Effector memory CD4-positive, alpha-beta T cell (primary cell): Measurements from ENCODE around the gene GRIK4.

Source experiments
- DNase-seq, 3 donors: peaks; one replicate each; pipeline ENCODE4 v3.0.0-alpha.2; 2020
- H3K27ac ChIP-seq: 2 replicates; pipeline ENCODE4 v1.7.0; 2013; ENCODE audit warnings: mild to moderate bottlenecking, low read length, moderate library complexity; ENCODE audit not compliant: insufficient read depth, poor library complexity, severe bottlenecking
- H3K27me3 ChIP-seq: replicated peaks from 2 replicates; pipeline ENCODE4 v1.7.0; 2013; ENCODE audit warnings: mild to moderate bottlenecking, low read length; ENCODE audit not compliant: insufficient read depth, control insufficient read depth, poor library complexity, severe bottlenecking
- H3K36me3 ChIP-seq: 2 replicates; pipeline ENCODE4 v1.7.0; 2013; ENCODE audit warnings: mild to moderate bottlenecking, low read length, moderate library complexity; ENCODE audit not compliant: control insufficient read depth, insufficient read depth
- H3K4me1 ChIP-seq: 2 replicates; pipeline ENCODE4 v1.7.0; 2013; ENCODE audit warnings: low read length, mild to moderate bottlenecking; ENCODE audit not compliant: control insufficient read depth, insufficient read depth, poor library complexity, severe bottlenecking
- H3K4me3 ChIP-seq: 2 replicates; pipeline ENCODE4 v1.7.0; 2013; ENCODE audit warnings: low read length, low read depth, mild to moderate bottlenecking; ENCODE audit not compliant: insufficient read depth, poor library complexity, severe bottlenecking
- H3K9me3 ChIP-seq: 2 replicates; pipeline ENCODE4 v1.7.0; 2013; ENCODE audit warnings: mild to moderate bottlenecking, low read length, moderate library complexity; ENCODE audit not compliant: control insufficient read depth

The GRIK4 gene

GRCh38 chr11:120919045-120919444, 407.5 kb downstream of the GRIK4 start:
- Histone ChIP-seq H3K4me1 (no peaks in the 10 kb centered on the region), H3K27me3 (no peaks in the 10 kb centered on the region), H3K9me3 (no peaks in the 10 kb centered on the region), H3K36me3 (no peaks in the 10 kb centered on the region), H3K4me3 (no peak overlapping the region), H3K27ac (no peak overlapping the region)
- DNase-seq: no peak

GRCh38 chr11:120919566-120919965, 408.0 kb downstream of the GRIK4 start:
- no peaks in the 10 kb centered on the region for H3K27me3 ChIP-seq
- no peaks in the 10 kb centered on the region for H3K4me1 ChIP-seq
- no peaks in the 10 kb centered on the region for H3K9me3 ChIP-seq
- no peak for DNase-seq
- H3K4me3 ChIP-seq: no peak overlapping the region
- H3K27ac ChIP-seq: no peak overlapping the region
- no peaks in the 10 kb centered on the region for H3K36me3 ChIP-seq

- no peaks in the 10 kb centered on the region for H3K27me3 ChIP-seq
- H3K9me3 ChIP-seq: no peaks in the 10 kb centered on the region
- DNase-seq: no peak
- H3K4me1 ChIP-seq: no peaks in the 10 kb centered on the region
- no peak overlapping the region for H3K4me3 ChIP-seq
- H3K27ac ChIP-seq: no peak overlapping the region
- no peaks in the 10 kb centered on the region for H3K36me3 ChIP-seq
Measured at GRCh38 chr11:120923866-120924508, 412.4 kb downstream of the GRIK4 start.

GRCh38 chr11:120925944-120926343, 414.4 kb downstream of the GRIK4 start:
- H3K27me3 ChIP-seq: no peaks in the 10 kb centered on the region
- no peak for DNase-seq

DNA sequence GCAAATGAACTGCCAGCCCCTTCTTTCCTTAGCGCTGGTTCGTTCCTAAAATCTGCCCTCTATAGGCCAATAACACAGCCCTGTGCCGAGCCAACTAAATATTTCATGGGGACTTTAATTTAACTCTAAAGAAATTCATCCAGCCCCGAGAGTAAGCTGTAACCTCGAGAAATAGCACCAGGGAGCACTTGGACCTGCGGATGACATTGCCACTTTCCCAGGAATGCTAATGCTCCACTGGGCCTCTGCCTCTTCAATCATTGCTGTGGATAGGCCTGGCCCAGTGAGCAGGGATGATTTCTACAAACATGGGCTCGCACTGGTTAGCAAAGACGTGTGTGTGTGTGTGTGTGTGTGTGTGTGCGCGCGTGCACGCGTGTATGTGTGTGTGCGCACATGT, 417.1 kb downstream of the GRIK4 start:
- DNase-seq: no peak
- no peak overlapping the region for H3K27ac ChIP-seq
- H3K4me3 ChIP-seq: no peak overlapping the region
- no peaks in the 10 kb centered on the region for H3K27me3 ChIP-seq
- H3K36me3 ChIP-seq: no peaks in the 10 kb centered on the region
- no peaks in the 10 kb centered on the region for H3K9me3 ChIP-seq
- no peaks in the 10 kb centered on the region for H3K4me1 ChIP-seq

More at GRCh38 chr11:120925944-120926343, 414.4 kb downstream of the GRIK4 start:
- H3K4me1 ChIP-seq: no peaks in the 10 kb centered on the region
- H3K36me3 ChIP-seq: no peaks in the 10 kb centered on the region
- H3K27ac ChIP-seq: no peak overlapping the region
- H3K4me3 ChIP-seq: no peak overlapping the region
- H3K9me3 ChIP-seq: no peaks in the 10 kb centered on the region

DNA sequence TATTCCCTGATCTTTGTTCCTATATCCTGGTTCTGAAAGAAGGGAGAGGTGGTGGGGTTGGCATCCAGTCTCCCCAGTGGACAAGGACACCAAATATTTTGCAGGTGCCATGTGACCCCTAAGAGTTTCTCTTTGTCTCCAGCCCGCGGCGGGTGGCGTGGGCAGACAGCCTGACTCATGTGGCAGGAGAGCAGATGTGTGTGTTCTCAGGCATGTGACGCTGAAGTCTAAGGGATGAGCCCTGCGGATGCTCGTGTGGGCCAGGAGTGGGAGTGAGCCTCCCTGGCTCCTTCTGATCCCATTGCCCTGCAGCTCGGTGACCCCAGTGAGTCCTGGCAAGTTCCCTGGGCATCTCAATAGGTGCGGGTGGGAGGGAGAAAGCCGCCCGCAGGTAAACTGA, 417.5 kb downstream of the GRIK4 start:
- no peak for DNase-seq
- Histone ChIP-seq H3K27me3 (no peaks in the 10 kb centered on the region), H3K36me3 (no peaks in the 10 kb centered on the region), H3K4me1 (no peaks in the 10 kb centered on the region), H3K9me3 (no peaks in the 10 kb centered on the region), H3K27ac (no peak overlapping the region), H3K4me3 (no peak overlapping the region)

DNA sequence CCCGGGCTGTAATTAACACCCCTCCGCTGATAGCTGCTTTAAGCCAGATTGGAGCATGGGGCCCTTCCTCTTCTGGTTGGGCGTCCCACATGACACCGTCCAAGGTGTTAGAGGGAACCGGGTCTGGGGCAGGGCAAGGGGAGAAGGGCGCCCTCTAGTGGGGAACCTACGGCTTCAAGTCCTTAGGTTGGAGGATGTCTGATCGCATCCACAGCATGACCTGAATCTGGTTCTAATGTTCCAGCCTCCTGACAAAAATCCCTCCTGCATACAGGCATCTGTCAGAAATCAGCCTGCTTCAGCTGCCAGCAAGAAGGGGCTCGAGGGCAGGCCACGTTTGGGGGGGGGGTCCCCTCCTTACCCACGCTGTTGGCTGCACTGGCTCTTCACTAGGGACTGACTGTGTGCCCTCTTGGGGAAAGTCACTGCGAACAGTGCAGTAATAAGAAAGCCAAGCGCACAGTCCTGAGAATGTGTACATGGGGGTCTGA, 418.2 kb downstream of the GRIK4 start:
- Histone ChIP-seq H3K9me3 (no peaks in the 10 kb centered on the region), H3K27ac (no peak overlapping the region), H3K36me3 (no peaks in the 10 kb centered on the region), H3K4me1 (no peaks in the 10 kb centered on the region), H3K4me3 (no peak overlapping the region), H3K27me3 (no peaks in the 10 kb centered on the region)
- DNase-seq: no peak

GRCh38 chr11:120931057-120931779, 419.7 kb downstream of the GRIK4 start:
- H3K4me3 ChIP-seq: no peak overlapping the region
- DNase-seq: no peak
- H3K27ac ChIP-seq: no peak overlapping the region
- H3K4me1 ChIP-seq: no peaks in the 10 kb centered on the region
- no peaks in the 10 kb centered on the region for H3K36me3 ChIP-seq
- H3K9me3 ChIP-seq: no peaks in the 10 kb centered on the region
- H3K27me3 ChIP-seq: no peaks in the 10 kb centered on the region

DNA sequence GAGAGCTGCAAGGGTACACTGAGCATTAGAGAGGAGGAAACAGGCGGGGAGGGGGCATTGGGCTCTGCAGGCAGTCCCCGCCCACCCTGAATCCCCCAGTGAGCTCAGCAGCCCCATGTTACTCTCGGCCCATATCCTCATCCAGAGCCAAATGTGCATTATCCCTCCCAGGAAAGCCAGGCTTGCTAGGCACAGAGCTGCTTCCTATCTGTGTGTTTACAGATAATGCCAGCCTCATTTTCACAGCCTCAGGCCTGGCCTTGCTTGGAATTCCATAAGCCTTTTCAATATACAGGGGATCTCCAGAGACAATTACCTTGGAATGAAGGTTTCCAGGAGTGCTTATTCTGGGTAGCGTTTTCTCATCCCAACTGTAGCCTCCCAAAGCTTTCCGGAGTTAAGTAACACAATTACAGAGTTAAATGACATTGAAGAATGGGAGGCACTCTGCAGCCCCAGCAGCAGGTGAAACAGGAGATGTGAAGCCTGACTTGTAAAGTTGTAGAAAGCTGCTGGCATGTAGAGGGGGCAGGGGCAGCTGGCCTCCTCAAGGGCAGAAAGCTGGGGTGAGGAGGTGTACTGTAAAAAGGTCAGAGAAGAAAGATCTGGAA, 420.9 kb downstream of the GRIK4 start:
- H3K9me3 ChIP-seq: no peaks in the 10 kb centered on the region
- no peak overlapping the region for H3K4me3 ChIP-seq
- no peaks in the 10 kb centered on the region for H3K4me1 ChIP-seq
- H3K27me3 ChIP-seq: no peaks in the 10 kb centered on the region
- H3K36me3 ChIP-seq: no peaks in the 10 kb centered on the region
- no peak overlapping the region for H3K27ac ChIP-seq
- no peak for DNase-seq

- Histone ChIP-seq H3K27me3 (no peaks in the 10 kb centered on the region), H3K36me3 (no peaks in the 10 kb centered on the region), H3K9me3 (no peaks in the 10 kb centered on the region), H3K4me1 (no peaks in the 10 kb centered on the region), H3K27ac (no peak overlapping the region), H3K4me3 (no peak overlapping the region)
- DNase-seq: no peak
Measured at GRCh38 chr11:120936356-120936755, 424.8 kb downstream of the GRIK4 start.
